Thyroid gland (tissue), 4 donors: ENCODE measurements around the gene PANK1. TPM values are rescaled to one million over a fixed set of nuclear protein-coding genes. Genes with fewer than 3 reads are reported as not detected.

Source experiments
- DNase-seq, 2 donors: peaks; one replicate each; pipeline ENCODE4 v3.0.0-alpha.2; 2019
- H3K27ac ChIP-seq, 3 donors: fragments of 200-600 bp; sonication (generic); 1 replicate in 2 of 3; 2 replicates in 1 of 3; pipeline ENCODE4 v1.5.1; 2016 to 2019; ENCODE audit warnings: mild to moderate bottlenecking in 1 of 3, moderate library complexity in 1 of 3
- H3K27me3 ChIP-seq: fragments of 200-600 bp; sonication (generic); one replicate; pipeline ENCODE4 v1.5.1; 2019
- H3K36me3 ChIP-seq, 2 donors: fragments of 200-600 bp; sonication (generic); one replicate each; pipeline ENCODE4 v1.5.1; 2016 to 2019
- H3K4me1 ChIP-seq, 2 donors: fragments of 200-600 bp; sonication (generic); one replicate each; pipeline ENCODE4 v1.5.1; 2017 to 2019
- H3K4me3 ChIP-seq, 3 donors: fragments of 200-600 bp; sonication (generic); replicated peaks in 1 of 3; 1 replicate in 2 of 3; 2 replicates in 1 of 3; pipeline ENCODE4 v1.5.1; 2016; ENCODE audit warnings: mild to moderate bottlenecking in 1 of 3
- H3K9me3 ChIP-seq: fragments of 200-600 bp; sonication (generic); one replicate; pipeline ENCODE4 v1.5.1; 2017
- POLR2A ChIP-seq, 2 donors: fragments of 450-650 bp; IDR thresholded peaks; one replicate each; pipeline ENCODE4 v1.6.1; 2017; ENCODE audit warnings: antibody characterized with exemption in 2 of 2, mild to moderate bottlenecking in 2 of 2, moderate library complexity in 1 of 2
- WGBS, 2 donors: methylation state at CpG; one replicate each; pipeline ENCODE4 v1.1.5; 2017; 5-methylcytosine and 5-hydroxymethylcytosine counted together
- intact Hi-C: fragments of 100-400 bp; cut with DNase I; formaldehyde crosslinking; loops from one replicate; pipeline ENCODE4 v1.15.1; 2023
- total RNA-seq, 4 donors: library from RNA; depleted of rRNA; stranded (reverse); fragments of >200 nt; gene quantifications; one replicate each; pipeline ENCODE4 v1.2.3, GENCODE V29; 2016
- TF ChIP-seq, protein P1 (sequence below), 6 experiments: fragments of 200-600 bp in 3 of 6; fragments of 450-650 bp in 3 of 6; sonication (generic) in 3 of 6; IDR thresholded peaks; one replicate each; pipeline ENCODE4 v1.5.1; 2016 to 2019; ENCODE audit warnings: antibody characterized with exemption in 6 of 6, mild to moderate bottlenecking in 2 of 6, inconsistent platforms in 1 of 6, moderate library complexity in 1 of 6

PANK1 gene
- total RNA-seq, 4 donors from 2014 or later, result 20.6 to 40.6 (median 26.9) TPM

DNA sequence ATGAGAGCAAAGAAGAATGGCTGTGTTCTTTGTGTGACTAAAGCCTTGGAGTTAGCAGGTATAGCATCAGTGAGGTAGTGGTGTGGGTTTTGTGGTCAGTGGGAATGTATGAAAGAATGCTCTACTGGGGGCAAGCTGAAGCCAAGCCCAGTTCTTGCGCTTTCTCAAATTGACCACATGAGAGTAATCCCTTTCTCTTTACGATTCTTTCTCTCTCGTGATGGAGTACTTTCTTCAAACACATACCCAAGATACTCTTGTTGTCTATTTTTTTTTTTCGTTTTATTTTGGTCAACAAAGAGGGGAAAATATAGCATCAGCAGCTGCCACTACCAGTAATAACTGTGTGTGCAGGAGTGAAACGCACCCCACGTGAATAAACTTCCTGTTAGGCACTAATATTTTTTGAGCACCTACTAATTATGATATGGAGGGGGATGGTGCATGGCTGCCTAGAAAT is 8.4 kb upstream of the PANK1 start:
- 79 to 86% methylated on average over 6 of the region's 6 CpGs for WGBS, 2 donors
- no peaks in the 10 kb centered on the region for H3K27me3 ChIP-seq
- no peak overlapping the region for H3K4me3 ChIP-seq
- H3K4me1 ChIP-seq, result peaks cover 0 to 8% of the 10 kb centered on the region in 2 donors
- no peak for DNase-seq
- H3K27ac ChIP-seq, result no peak overlapping the region
- H3K36me3 ChIP-seq, result no peaks in the 10 kb centered on the region
- TF ChIP-seq, protein P1, sequence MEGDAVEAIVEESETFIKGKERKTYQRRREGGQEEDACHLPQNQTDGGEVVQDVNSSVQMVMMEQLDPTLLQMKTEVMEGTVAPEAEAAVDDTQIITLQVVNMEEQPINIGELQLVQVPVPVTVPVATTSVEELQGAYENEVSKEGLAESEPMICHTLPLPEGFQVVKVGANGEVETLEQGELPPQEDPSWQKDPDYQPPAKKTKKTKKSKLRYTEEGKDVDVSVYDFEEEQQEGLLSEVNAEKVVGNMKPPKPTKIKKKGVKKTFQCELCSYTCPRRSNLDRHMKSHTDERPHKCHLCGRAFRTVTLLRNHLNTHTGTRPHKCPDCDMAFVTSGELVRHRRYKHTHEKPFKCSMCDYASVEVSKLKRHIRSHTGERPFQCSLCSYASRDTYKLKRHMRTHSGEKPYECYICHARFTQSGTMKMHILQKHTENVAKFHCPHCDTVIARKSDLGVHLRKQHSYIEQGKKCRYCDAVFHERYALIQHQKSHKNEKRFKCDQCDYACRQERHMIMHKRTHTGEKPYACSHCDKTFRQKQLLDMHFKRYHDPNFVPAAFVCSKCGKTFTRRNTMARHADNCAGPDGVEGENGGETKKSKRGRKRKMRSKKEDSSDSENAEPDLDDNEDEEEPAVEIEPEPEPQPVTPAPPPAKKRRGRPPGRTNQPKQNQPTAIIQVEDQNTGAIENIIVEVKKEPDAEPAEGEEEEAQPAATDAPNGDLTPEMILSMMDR (IDR thresholded peaks at IDR 0.05), result no peak
- TF ChIP-seq POLR2A (IDR thresholded peaks at IDR 0.05), result no peak
- no peaks in the 10 kb centered on the region for H3K9me3 ChIP-seq
- intact Hi-C loops, result no loop called here

DNA sequence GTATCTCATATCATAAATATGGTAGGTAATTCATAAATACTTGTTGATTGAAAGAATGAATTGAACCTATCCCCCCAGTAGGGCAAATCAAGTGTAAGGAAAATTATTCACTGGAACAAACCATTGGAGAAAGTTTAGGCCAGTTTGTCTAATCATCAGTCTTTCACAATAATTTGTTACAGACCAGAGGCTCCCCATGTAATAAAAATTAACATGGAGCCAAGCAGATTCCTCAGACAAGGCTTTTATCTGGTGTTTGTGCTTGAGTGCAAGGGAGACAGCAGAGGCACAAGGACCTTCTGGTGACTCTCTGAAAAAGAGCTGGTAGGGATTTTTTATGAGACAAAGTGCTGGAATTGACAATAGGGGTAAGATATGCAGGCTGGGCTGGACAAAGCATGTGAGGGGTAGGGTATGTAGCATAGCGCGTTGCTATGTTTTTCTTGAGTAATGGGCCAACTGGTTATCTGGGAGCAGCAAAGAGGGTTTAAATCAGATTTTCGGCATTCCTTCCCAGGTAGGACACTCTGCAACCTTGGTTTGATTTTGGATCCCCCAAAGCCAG is 7.8 kb upstream of the PANK1 start:
- H3K4me3 ChIP-seq, result no peak overlapping the region
- TF ChIP-seq, protein P1 (IDR thresholded peaks at IDR 0.05), result no peak
- no peak for TF ChIP-seq POLR2A (IDR thresholded peaks at IDR 0.05)
- no peaks in the 10 kb centered on the region for H3K36me3 ChIP-seq
- peaks cover 0 to 8% of the 10 kb centered on the region in 2 donors for H3K4me1 ChIP-seq
- no peaks in the 10 kb centered on the region for H3K9me3 ChIP-seq
- no peak overlapping the region for H3K27ac ChIP-seq
- no peaks in the 10 kb centered on the region for H3K27me3 ChIP-seq
- intact Hi-C loops, result no loop called here
- DNase-seq, result no peak
- 96 to 98% methylated on average over 3 of the region's 3 CpGs for WGBS, 2 donors

DNA sequence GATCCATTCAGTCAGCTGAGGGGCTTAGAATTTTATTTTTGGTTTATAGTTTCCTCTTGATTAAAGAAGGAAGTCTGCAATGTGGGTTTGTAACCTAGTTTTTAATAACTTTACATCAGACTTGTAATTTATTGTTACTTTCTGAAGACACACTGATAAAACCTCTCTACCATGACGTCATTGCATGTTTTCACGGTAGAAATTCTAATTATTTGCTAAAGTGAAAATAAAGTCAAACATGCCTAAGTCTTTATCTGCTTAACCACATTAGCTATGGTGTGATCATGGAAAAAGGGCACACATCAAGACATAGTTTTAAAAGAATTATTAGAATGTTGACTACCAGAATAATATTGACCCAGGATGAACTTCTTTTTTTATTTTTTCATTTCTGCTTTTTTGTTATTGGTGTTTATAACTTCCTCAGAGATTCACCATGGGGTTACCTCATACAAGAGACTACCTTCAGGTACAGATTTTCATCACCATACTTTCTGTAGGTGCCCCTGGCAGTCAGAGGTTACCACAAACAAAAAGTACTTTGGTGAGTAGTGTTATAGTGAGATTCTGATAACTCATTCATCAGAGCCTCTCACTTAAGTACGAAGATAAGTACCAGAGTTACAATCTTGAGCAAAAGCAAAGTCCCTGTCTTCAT is 7.0 kb upstream of the PANK1 start:
- no peaks in the 10 kb centered on the region for H3K36me3 ChIP-seq
- H3K27me3 ChIP-seq, result no peaks in the 10 kb centered on the region
- no peak overlapping the region for H3K27ac ChIP-seq
- no peaks in the 10 kb centered on the region for H3K9me3 ChIP-seq
- WGBS, 2 donors, result 83 to 90% methylated on average over 3 of the region's 3 CpGs
- intact Hi-C loops, result no loop called here
- H3K4me1 ChIP-seq, result peaks cover 0 to 8% of the 10 kb centered on the region in 2 donors
- TF ChIP-seq, protein P1 (IDR thresholded peaks at IDR 0.05), result no peak
- no peak for TF ChIP-seq POLR2A (IDR thresholded peaks at IDR 0.05)
- no peak for DNase-seq
- H3K4me3 ChIP-seq, result no peak overlapping the region

DNA sequence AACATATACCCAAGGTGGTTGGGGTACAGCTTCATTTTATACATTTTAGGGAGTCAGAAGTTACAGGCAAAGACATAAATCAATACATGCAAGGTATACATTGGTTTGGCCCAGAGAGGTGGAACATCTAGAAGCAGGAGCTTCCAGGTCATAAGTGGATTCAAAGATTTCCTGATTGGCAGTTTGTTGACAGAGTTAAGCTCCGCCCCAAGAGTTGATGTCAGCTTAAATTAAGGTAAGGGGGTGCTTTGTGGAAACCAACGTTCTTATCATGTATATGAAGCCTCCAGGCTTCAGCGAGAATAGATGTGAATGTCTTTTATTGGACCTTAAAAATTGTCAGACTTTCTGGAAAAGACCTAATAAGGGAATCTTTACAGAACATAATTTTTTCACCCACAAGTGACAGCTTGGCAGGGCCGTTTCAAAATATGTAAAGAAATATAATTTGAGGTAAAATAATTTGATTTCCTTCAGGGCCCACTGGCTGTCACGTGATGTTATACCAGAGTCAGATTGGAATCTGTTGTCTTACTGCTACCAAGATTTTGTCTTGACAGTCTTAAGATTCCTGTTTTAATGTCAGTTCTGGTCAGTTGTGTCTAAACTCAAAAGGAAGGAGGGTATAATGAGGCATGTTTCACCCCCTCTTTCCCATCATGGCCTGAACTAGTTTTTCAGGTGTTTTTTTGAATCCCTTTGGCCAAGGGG is 6.3 kb upstream of the PANK1 start:
- no peak overlapping the region for H3K27ac ChIP-seq
- no peaks in the 10 kb centered on the region for H3K9me3 ChIP-seq
- WGBS, 2 donors, result 69 to 83% methylated on average over 5 of the region's 5 CpGs
- H3K27me3 ChIP-seq, result no peaks in the 10 kb centered on the region
- peaks cover under 1 to 8% of the 10 kb centered on the region in 2 donors for H3K4me1 ChIP-seq
- intact Hi-C loops, result no loop called here
- TF ChIP-seq, protein P1 (IDR thresholded peaks at IDR 0.05), result no peak
- no peak for TF ChIP-seq POLR2A (IDR thresholded peaks at IDR 0.05)
- no peak overlapping the region for H3K4me3 ChIP-seq
- no peaks in the 10 kb centered on the region for H3K36me3 ChIP-seq
- no peak for DNase-seq

DNA sequence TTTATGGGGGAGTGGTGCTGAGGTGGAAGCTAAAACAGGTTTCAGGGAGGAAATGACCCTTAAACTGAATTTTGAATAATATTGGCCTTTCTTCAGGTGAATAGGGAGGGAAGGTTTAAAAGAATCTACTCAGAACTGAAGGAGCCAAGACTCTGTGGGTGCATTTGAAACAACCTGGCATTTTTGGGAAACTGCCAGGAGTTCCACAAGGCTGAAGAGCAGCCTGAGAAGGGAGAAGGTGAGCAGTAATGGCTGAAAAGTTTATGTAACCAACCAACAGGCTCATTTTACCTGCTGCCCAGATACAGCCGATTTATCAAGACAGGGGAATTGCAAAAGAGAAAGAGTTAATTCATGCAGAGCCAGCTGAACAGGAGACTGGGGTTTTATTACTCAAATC is 4.0 kb upstream of the PANK1 start:
- DNase-seq, result peak; percentile 55 to 62
- intact Hi-C loops, result loop anchor here (10.0 kb wide), 1 partner anchor 46 kb away; no protein-coding TSS in a partner anchor
- TF ChIP-seq POLR2A (IDR thresholded peaks at IDR 0.05), result no peak
- TF ChIP-seq, protein P1 (IDR thresholded peaks at IDR 0.05), result no peak
- H3K4me3 ChIP-seq, result no peak overlapping the region
- no peaks in the 10 kb centered on the region for H3K36me3 ChIP-seq
- no peaks in the 10 kb centered on the region for H3K27me3 ChIP-seq
- H3K27ac ChIP-seq, result peak overlapping the region; percentile 40 to 55 (median 45)
- peaks cover 8 to 18% of the 10 kb centered on the region in 2 donors for H3K4me1 ChIP-seq
- 45 to 50% methylated on average over 1 of the region's 1 CpG for WGBS, 2 donors
- H3K9me3 ChIP-seq, result no peaks in the 10 kb centered on the region
